Measurements from ENCODE around the gene ESYT1. TPM values are rescaled to one million over a fixed set of nuclear protein-coding genes. Genes with fewer than 3 reads are reported as not detected.

The ESYT1 gene
- total RNA-seq, 1 experiment from 2014 or later: 152 TPM

DNA sequence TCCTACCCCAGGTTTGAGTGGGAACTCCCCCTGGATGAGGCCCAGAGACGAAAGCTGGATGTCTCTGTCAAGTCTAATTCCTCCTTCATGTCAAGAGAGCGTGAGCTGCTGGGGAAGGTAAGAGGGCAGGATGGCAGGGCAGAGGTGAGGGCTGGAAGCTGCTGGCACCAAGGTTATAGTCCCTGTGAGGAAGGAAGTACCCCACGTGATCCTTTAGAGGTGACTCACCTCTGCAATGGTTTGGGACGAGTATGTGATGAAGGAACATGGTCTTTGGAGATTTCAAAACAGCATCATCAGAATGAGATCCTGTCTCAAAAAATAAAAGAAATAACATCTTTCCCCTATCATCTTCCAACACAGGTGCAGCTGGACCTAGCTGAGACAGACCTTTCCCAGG lies 15.2 kb downstream of the ESYT1 start:
- no peak for ATAC-seq
- no peak overlapping the region for H3K27ac ChIP-seq (ENCODE audit: low read length)
- no peaks in the 10 kb centered on the region for H3K9me3 ChIP-seq (ENCODE audit: control insufficient read depth, insufficient read depth, low read depth, low read length)
- in situ Hi-C loops (cut with HindIII; ENCODE audit: low pct_unique_long_range_greater_than_20kb, low sequenced_read_pairs) (no loop called here), intact Hi-C loops (cut with micrococcal nuclease; ENCODE audit: unreplicated experiment) (no loop called here)
- no peak overlapping the region for H3K4me3 ChIP-seq (ENCODE audit: low read depth in 2 of 2, low read length in 2 of 2)
- no peak for DNase-seq (ENCODE audit: low read depth, low spot score)
- no TSS peak for BruUV-seq (replicated peaks)
- CTCF ChIA-PET: no interaction called here
- peaks cover 12% of the 10 kb centered on the region for H3K36me3 ChIP-seq (ENCODE audit: control insufficient read depth, insufficient read depth, low read length)
- POLR2A ChIA-PET: interaction anchor here (0.5 kb wide), 1 partner anchor 19 kb away, joined by 6 read pairs; no protein-coding TSS in a partner anchor
- no peaks in the 10 kb centered on the region for H3K27me3 ChIP-seq (ENCODE audit: control insufficient read depth, insufficient read depth, low read length)
- H3K4me1 ChIP-seq (ENCODE audit: control insufficient read depth, insufficient read depth, low read length): peaks cover 4% of the 10 kb centered on the region; the same call in 1 of the 2 replicates
- TF ChIP-seq TCF7L2 (IDR thresholded peaks at IDR 0.05; ENCODE audit: low read depth, low read length): no peak
- TF ChIP-seq, protein P1, sequence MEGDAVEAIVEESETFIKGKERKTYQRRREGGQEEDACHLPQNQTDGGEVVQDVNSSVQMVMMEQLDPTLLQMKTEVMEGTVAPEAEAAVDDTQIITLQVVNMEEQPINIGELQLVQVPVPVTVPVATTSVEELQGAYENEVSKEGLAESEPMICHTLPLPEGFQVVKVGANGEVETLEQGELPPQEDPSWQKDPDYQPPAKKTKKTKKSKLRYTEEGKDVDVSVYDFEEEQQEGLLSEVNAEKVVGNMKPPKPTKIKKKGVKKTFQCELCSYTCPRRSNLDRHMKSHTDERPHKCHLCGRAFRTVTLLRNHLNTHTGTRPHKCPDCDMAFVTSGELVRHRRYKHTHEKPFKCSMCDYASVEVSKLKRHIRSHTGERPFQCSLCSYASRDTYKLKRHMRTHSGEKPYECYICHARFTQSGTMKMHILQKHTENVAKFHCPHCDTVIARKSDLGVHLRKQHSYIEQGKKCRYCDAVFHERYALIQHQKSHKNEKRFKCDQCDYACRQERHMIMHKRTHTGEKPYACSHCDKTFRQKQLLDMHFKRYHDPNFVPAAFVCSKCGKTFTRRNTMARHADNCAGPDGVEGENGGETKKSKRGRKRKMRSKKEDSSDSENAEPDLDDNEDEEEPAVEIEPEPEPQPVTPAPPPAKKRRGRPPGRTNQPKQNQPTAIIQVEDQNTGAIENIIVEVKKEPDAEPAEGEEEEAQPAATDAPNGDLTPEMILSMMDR (IDR thresholded peaks at IDR 0.05): no peak
- no peak for TF ChIP-seq SIN3A (IDR thresholded peaks at IDR 0.05; ENCODE audit: borderline replicate concordance, insufficient read depth, low read depth, low read length)
- TF ChIP-seq, protein P2, sequence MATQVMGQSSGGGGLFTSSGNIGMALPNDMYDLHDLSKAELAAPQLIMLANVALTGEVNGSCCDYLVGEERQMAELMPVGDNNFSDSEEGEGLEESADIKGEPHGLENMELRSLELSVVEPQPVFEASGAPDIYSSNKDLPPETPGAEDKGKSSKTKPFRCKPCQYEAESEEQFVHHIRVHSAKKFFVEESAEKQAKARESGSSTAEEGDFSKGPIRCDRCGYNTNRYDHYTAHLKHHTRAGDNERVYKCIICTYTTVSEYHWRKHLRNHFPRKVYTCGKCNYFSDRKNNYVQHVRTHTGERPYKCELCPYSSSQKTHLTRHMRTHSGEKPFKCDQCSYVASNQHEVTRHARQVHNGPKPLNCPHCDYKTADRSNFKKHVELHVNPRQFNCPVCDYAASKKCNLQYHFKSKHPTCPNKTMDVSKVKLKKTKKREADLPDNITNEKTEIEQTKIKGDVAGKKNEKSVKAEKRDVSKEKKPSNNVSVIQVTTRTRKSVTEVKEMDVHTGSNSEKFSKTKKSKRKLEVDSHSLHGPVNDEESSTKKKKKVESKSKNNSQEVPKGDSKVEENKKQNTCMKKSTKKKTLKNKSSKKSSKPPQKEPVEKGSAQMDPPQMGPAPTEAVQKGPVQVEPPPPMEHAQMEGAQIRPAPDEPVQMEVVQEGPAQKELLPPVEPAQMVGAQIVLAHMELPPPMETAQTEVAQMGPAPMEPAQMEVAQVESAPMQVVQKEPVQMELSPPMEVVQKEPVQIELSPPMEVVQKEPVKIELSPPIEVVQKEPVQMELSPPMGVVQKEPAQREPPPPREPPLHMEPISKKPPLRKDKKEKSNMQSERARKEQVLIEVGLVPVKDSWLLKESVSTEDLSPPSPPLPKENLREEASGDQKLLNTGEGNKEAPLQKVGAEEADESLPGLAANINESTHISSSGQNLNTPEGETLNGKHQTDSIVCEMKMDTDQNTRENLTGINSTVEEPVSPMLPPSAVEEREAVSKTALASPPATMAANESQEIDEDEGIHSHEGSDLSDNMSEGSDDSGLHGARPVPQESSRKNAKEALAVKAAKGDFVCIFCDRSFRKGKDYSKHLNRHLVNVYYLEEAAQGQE (IDR thresholded peaks at IDR 0.05; ENCODE audit: insufficient read depth in 1 of 2, low read depth in 2 of 2, low read length in 1 of 2): no peak
- TF ChIP-seq POLR2AphosphoS5 (IDR thresholded peaks at IDR 0.05; ENCODE audit: low read depth, low read length): no peak

- no TSS peak for BruUV-seq (replicated peaks)
- no peak for ATAC-seq
- TF ChIP-seq TCF7L2 (IDR thresholded peaks at IDR 0.05; ENCODE audit: low read depth, low read length) (no peak), SIN3A (IDR thresholded peaks at IDR 0.05; ENCODE audit: borderline replicate concordance, insufficient read depth, low read depth, low read length) (no peak), POLR2AphosphoS5 (IDR thresholded peaks at IDR 0.05; ENCODE audit: low read depth, low read length) (no peak)
- TF ChIP-seq, protein P1 (IDR thresholded peaks at IDR 0.05): no peak
- TF ChIP-seq, protein P2 (IDR thresholded peaks at IDR 0.05; ENCODE audit: insufficient read depth in 1 of 2, low read depth in 2 of 2, low read length in 1 of 2): no peak
- H3K9me3 ChIP-seq (ENCODE audit: control insufficient read depth, insufficient read depth, low read depth, low read length): no peaks in the 10 kb centered on the region
- no peak overlapping the region for H3K27ac ChIP-seq (ENCODE audit: low read length)
- peaks cover 12% of the 10 kb centered on the region for H3K36me3 ChIP-seq (ENCODE audit: control insufficient read depth, insufficient read depth, low read length)
- no peak overlapping the region for H3K4me3 ChIP-seq (ENCODE audit: low read depth in 2 of 2, low read length in 2 of 2)
- H3K27me3 ChIP-seq (ENCODE audit: control insufficient read depth, insufficient read depth, low read length): no peaks in the 10 kb centered on the region
- CTCF ChIA-PET: interaction anchor here (1.2 kb wide), 1 partner anchor 16 kb away, joined by 3 read pairs; the partner anchor contains the start of gene ESYT1
- in situ Hi-C loops (cut with HindIII; ENCODE audit: low pct_unique_long_range_greater_than_20kb, low sequenced_read_pairs) (no loop called here), intact Hi-C loops (cut with micrococcal nuclease; ENCODE audit: unreplicated experiment) (no loop called here)
- POLR2A ChIA-PET: no interaction called here
- no peak for DNase-seq (ENCODE audit: low read depth, low spot score)
- H3K4me1 ChIP-seq (ENCODE audit: control insufficient read depth, insufficient read depth, low read length): peaks cover 4% of the 10 kb centered on the region; the same call in 1 of the 2 replicates
Measured at GRCh38 chr12:56143870-56144269, 15.8 kb downstream of the ESYT1 start.
